PC-9 (cell line): ENCODE results near the gene EPHA1.

ENCODE experiments used
- EZH2 ChIP-seq: fragments of 200-600 bp; sonication (generic); IDR thresholded peaks from 2 replicates; pipeline ENCODE4 v1.8.0; 2017; ENCODE audit warnings: antibody characterized with exemption, low read depth
- TF ChIP-seq, protein P1 (sequence below): fragments of 200-600 bp; sonication (generic); conservative IDR thresholded peaks from 2 replicates; pipeline ENCODE4 v1.6.1; 2017; ENCODE audit warnings: mixed run types, antibody characterized with exemption, mild to moderate bottlenecking, moderate library complexity

DNA sequence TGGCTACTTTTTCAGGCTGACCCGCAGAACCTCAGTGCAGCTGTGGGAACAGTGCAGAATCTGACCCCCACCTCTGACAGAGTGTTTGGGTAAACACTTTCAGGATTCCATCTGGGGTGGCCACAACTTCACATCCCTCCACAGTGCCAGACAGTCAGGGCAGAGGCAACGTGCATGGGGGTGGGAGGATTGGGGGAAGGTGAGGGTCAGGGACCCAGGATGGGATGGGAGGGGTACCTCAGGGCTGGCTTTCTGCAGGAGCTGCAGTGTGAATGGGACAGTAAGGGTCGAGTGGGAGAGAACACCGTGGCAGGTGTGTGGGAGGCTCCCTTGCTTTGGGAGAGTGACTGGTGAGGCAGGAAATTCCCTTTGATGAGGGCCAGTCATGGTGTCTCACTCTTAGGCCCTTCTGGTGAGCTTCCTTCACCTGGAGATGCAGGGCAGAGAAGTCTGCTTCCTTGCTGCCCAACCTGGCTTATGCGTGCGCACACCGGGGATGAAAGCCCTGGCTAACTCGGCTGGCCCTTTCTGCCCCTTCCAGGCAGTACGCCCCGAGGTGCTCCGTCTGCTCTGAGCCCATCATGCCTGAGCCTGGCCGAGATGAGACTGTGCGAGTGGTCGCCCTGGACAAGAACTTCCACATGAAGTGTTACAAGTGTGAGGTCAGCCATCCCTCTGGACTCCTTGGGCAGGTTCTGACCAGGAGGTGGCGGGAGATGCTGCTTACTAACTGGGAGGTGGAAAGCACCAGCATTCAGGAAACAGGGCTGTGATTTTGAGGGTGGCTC is 19.1 kb downstream of the EPHA1 start:
- no peak for TF ChIP-seq EZH2
- TF ChIP-seq, protein P1, sequence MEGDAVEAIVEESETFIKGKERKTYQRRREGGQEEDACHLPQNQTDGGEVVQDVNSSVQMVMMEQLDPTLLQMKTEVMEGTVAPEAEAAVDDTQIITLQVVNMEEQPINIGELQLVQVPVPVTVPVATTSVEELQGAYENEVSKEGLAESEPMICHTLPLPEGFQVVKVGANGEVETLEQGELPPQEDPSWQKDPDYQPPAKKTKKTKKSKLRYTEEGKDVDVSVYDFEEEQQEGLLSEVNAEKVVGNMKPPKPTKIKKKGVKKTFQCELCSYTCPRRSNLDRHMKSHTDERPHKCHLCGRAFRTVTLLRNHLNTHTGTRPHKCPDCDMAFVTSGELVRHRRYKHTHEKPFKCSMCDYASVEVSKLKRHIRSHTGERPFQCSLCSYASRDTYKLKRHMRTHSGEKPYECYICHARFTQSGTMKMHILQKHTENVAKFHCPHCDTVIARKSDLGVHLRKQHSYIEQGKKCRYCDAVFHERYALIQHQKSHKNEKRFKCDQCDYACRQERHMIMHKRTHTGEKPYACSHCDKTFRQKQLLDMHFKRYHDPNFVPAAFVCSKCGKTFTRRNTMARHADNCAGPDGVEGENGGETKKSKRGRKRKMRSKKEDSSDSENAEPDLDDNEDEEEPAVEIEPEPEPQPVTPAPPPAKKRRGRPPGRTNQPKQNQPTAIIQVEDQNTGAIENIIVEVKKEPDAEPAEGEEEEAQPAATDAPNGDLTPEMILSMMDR, result no peak
